Activated CD8-positive, alpha-beta T cell treated with anti-CD3 and anti-CD28 coated beads for 36 hours (primary cell): ENCODE data around the gene PLEKHM2. TPM values are rescaled to one million over a fixed set of nuclear protein-coding genes. Genes with fewer than 3 reads are reported as not detected.

Source experiments
- ATAC-seq: fragments of 200-7000 bp; cut with Tn5 transposase; one replicate; pipeline ENCODE4 v1.10.0; 2021; ENCODE audit warnings: mild to moderate bottlenecking, moderate library complexity
- CTCF ChIA-PET: fragments of 350-600 bp; sonication (Branson Sonifier 250); formaldehyde crosslinking; loops from one replicate; lab custom pipeline; 2021; ENCODE audit warnings: antibody characterized with exemption; lab: Charles Lee
- POLR2A ChIA-PET: fragments of 350-600 bp; sonication (Branson Sonifier 250); formaldehyde crosslinking; loops from one replicate; lab custom pipeline; 2021; ENCODE audit warnings: antibody characterized with exemption; lab: Charles Lee
- DNase-seq: peaks from one replicate; pipeline ENCODE4 v3.0.0-alpha.2; 2020
- H3K27ac Mint-ChIP-seq: one replicate; pipeline ENCODE4 v1.8.0; 2021; ENCODE audit warnings: mild to moderate bottlenecking, mixed read lengths
- H3K27me3 Mint-ChIP-seq: one replicate; pipeline ENCODE4 v1.8.0; 2021; ENCODE audit warnings: mixed read lengths
- H3K36me3 Mint-ChIP-seq: one replicate; pipeline ENCODE4 v1.8.0; 2021; ENCODE audit warnings: low read depth, mixed read lengths
- H3K4me1 Mint-ChIP-seq: one replicate; pipeline ENCODE4 v1.8.0; 2021; ENCODE audit warnings: low read depth, mixed read lengths
- H3K4me3 Mint-ChIP-seq: one replicate; pipeline ENCODE4 v1.8.0; 2021; ENCODE audit warnings: mild to moderate bottlenecking, moderate library complexity, mixed read lengths
- H3K9me3 Mint-ChIP-seq: one replicate; pipeline ENCODE4 v1.8.0; 2021; ENCODE audit warnings: mixed read lengths
- intact Hi-C: fragments of 100-400 bp; cut with micrococcal nuclease; formaldehyde crosslinking; loops from one replicate; pipeline ENCODE4 v1.10.0; 2022
- total RNA-seq, 2 experiments: library from RNA; stranded (reverse); gene quantifications; one replicate each; pipeline ENCODE4 v1.2.3, GENCODE V29; 2021
- TF ChIP-seq, protein P1 (sequence below): fragments of 200-600 bp; IDR thresholded peaks from one replicate; pipeline ENCODE4 v1.8.0; 2022; ENCODE audit warnings: antibody characterized with exemption, mild to moderate bottlenecking

PLEKHM2 gene
- total RNA-seq, 2 experiments from 2014 or later = 41.5 to 42.9 TPM

- CTCF ChIA-PET = interaction anchor here (1.0 kb wide), 1 partner anchor 204 kb away, joined by 3 read pairs; no protein-coding TSS in a partner anchor
These were observed 52.1 kb downstream of the PLEKHM2 start, which contains the start of gene SLC25A34 for GRCh38 chr1:15736038-15736891. Gene SLC25A34, plus strand, starts transcription at chr1:15736258. Its CDS starts 228 bp downstream, at chr1:15736486.

DNA sequence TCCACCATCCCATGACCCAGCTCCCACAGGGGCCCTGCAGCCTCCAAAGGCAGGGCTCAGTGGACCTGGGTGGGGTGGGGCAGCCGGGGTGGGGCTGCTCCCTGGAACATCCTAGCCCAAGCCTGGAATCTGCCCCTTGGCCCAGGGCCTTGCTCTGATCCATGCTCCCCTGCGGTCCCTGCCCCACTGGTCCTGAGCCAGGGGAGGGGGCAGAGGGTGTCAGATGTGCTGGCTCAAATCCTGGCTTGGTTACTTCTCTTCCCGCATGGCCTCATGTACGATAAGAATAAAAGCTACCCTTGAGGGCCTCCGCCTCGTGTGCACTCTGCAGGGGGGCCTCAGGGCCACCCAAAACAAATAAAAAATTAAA, 52.8 kb downstream of the PLEKHM2 start:
- Mint-ChIP-seq H3K36me3 (peaks cover 2% of the 10 kb centered on the region), H3K9me3 (no peaks in the 10 kb centered on the region), H3K4me3 (no peak overlapping the region), H3K27ac (no peak overlapping the region), H3K27me3 (no peaks in the 10 kb centered on the region), H3K4me1 (peaks cover 6% of the 10 kb centered on the region)
- intact Hi-C loops = no loop called here
- POLR2A ChIA-PET = interaction anchor here (0.8 kb wide), 1 partner anchor 19 kb away, joined by 3 read pairs; no protein-coding TSS in a partner anchor
- ATAC-seq (no peak), DNase-seq (no peak)
- CTCF ChIA-PET = no interaction called here
- TF ChIP-seq, protein P1, sequence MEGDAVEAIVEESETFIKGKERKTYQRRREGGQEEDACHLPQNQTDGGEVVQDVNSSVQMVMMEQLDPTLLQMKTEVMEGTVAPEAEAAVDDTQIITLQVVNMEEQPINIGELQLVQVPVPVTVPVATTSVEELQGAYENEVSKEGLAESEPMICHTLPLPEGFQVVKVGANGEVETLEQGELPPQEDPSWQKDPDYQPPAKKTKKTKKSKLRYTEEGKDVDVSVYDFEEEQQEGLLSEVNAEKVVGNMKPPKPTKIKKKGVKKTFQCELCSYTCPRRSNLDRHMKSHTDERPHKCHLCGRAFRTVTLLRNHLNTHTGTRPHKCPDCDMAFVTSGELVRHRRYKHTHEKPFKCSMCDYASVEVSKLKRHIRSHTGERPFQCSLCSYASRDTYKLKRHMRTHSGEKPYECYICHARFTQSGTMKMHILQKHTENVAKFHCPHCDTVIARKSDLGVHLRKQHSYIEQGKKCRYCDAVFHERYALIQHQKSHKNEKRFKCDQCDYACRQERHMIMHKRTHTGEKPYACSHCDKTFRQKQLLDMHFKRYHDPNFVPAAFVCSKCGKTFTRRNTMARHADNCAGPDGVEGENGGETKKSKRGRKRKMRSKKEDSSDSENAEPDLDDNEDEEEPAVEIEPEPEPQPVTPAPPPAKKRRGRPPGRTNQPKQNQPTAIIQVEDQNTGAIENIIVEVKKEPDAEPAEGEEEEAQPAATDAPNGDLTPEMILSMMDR = no peak

More at GRCh38 chr1:15736038-15736891, 52.1 kb downstream of the PLEKHM2 start, which contains the start of gene SLC25A34:
- TF ChIP-seq, protein P1 = no peak
- ATAC-seq (no peak), DNase-seq (no peak)
- H3K4me1 Mint-ChIP-seq = peaks cover 2% of the 10 kb centered on the region
- intact Hi-C loops = no loop called here
- no peak within 1 kb of the TSS for H3K4me3 Mint-ChIP-seq
- H3K9me3 Mint-ChIP-seq = no peaks in the 10 kb centered on the region
- POLR2A ChIA-PET = interaction anchor here (0.6 kb wide), 1 partner anchor 471 kb away, joined by 4 read pairs; no protein-coding TSS in a partner anchor
- no peaks in the 10 kb centered on the region for H3K27me3 Mint-ChIP-seq
- H3K36me3 Mint-ChIP-seq = peaks cover 2% of the 10 kb centered on the region
- no peak within 1 kb of the TSS for H3K27ac Mint-ChIP-seq

DNA sequence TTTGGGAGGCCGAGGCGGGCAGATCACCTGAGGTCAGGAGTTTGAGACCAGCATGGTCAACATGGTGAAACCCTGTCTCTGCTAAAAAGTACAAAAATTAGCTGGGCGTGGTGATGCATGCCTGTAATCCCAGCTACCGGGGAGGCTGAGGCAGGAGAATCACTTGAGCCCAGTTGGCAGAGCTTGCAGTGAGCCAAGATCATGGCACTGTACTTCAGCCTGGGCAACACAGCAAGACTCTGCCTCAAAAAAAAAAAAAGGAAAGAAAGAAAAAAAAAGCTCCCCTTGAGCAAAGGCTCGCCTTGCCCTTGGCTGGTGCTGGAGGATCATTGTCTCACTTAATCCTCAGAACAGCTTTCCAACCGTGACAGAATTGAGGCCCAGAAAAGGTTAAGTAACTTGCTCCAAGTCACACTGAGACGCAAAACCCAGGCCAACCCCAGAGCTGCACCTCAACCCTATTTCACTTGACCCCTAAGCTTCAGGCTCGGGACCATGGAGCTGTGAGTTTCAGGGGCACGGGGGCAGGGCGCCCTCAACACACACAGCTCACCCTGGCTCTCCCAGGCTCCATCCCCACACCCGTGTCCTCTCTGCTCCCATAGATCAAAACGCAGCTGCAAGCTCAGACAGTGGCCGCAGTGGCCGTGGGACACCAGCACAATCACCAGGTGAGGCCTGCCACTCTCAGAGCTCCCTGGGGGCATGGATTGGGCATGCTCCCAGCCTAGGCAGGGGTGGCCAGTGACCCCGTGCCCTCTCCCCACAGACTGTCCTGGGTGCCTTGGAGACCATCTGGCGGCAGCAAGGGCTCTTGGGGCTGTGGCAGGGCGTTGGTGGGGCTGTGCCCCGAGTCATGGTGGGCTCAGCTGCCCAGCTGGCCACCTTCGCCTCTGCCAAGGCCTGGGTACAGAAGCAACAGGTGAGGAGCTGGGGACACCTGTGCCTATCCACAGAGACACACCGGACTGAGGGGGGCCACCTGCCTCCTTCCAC, 53.5 kb downstream of the PLEKHM2 start:
- H3K27ac Mint-ChIP-seq = no peak overlapping the region

GRCh38 chr1:15738416-15739113, 54.4 kb downstream of the PLEKHM2 start:
- Mint-ChIP-seq H3K27me3 (no peaks in the 10 kb centered on the region), H3K4me3 (no peak overlapping the region), H3K4me1 (peaks cover 6% of the 10 kb centered on the region), H3K27ac (no peak overlapping the region), H3K36me3 (no peaks in the 10 kb centered on the region), H3K9me3 (no peaks in the 10 kb centered on the region)
- ChIA-PET CTCF (interaction anchor here (0.7 to 1.6 kb wide), 2 partner anchors 53 kb away, joined by 3 to 4 read pairs; no protein-coding TSS in a partner anchor), POLR2A (interaction anchor here (0.6 kb wide), 1 partner anchor 141 kb away, joined by 3 read pairs; no protein-coding TSS in a partner anchor)
- DNase-seq (no peak), ATAC-seq (no peak)
- intact Hi-C loops = no loop called here
- TF ChIP-seq, protein P1 = no peak

More for the DNA sequence above, 53.5 kb downstream of the PLEKHM2 start:
- H3K4me1 Mint-ChIP-seq = peaks cover 6% of the 10 kb centered on the region
- no peak overlapping the region for H3K4me3 Mint-ChIP-seq
- TF ChIP-seq, protein P1 = no peak
- H3K27me3 Mint-ChIP-seq = no peaks in the 10 kb centered on the region
- DNase-seq (no peak), ATAC-seq (no peak)
- ChIA-PET POLR2A (interaction anchor here (0.8 kb wide), 1 partner anchor 20 kb away, joined by 3 read pairs; no protein-coding TSS in a partner anchor), CTCF (interaction anchor here (0.7 kb wide), 1 partner anchor 54 kb away, joined by 3 read pairs; no protein-coding TSS in a partner anchor)
- intact Hi-C loops = no loop called here
- H3K9me3 Mint-ChIP-seq = no peaks in the 10 kb centered on the region
- no peaks in the 10 kb centered on the region for H3K36me3 Mint-ChIP-seq
